ENCODE data around the gene SCGB1A1. TPM values are rescaled to one million over a fixed set of nuclear protein-coding genes. Genes with fewer than 3 reads are reported as not detected.

Gene SCGB1A1
- polyA plus RNA-seq, 1 donor from 2014 or later: not detected

GRCh38 chr11:62401356-62401755 is 17.5 kb upstream of the SCGB1A1 start:
- Histone ChIP-seq H3K79me2 (replicated peaks; ENCODE audit: insufficient read depth, low read length) (no peaks in the 10 kb centered on the region), H3K9me3 (ENCODE audit: low read length) (no peaks in the 10 kb centered on the region), H3K9me2 (ENCODE audit: insufficient read depth, low read length) (no peaks in the 10 kb centered on the region), H3F3A (ENCODE audit: insufficient read depth, low read length, poor library complexity, severe bottlenecking) (no peaks in the 10 kb centered on the region), H2AFZ (ENCODE audit: low read depth, low read length) (no peak overlapping the region), H4K20me1 (ENCODE audit: insufficient read depth) (no peaks in the 10 kb centered on the region), H3K27me3 (ENCODE audit: insufficient read depth, low read depth, low read length) (no peaks in the 10 kb centered on the region), H3K9ac (ENCODE audit: low read length) (no peak overlapping the region), H3K4me3 (ENCODE audit: low read length) (no peak overlapping the region), H3K4me2 (ENCODE audit: low read length) (no peak overlapping the region), H3K36me3 (ENCODE audit: insufficient read depth, low read length) (no peaks in the 10 kb centered on the region), H3K27ac (ENCODE audit: low read length) (no peak overlapping the region)
- TF ChIP-seq RAD21 (conservative IDR thresholded peaks at IDR 0.05): no peak

- Histone ChIP-seq H3K9me2 (ENCODE audit: insufficient read depth, low read length) (no peaks in the 10 kb centered on the region), H3K4me2 (ENCODE audit: low read length) (no peak overlapping the region), H3F3A (ENCODE audit: insufficient read depth, low read length, poor library complexity, severe bottlenecking) (no peaks in the 10 kb centered on the region), H3K9ac (ENCODE audit: low read length) (no peak overlapping the region), H3K27me3 (ENCODE audit: insufficient read depth, low read depth, low read length) (no peaks in the 10 kb centered on the region), H3K4me3 (ENCODE audit: low read length) (no peak overlapping the region), H4K20me1 (ENCODE audit: insufficient read depth) (no peaks in the 10 kb centered on the region), H2AFZ (ENCODE audit: low read depth, low read length) (no peak overlapping the region), H3K27ac (ENCODE audit: low read length) (no peak overlapping the region), H3K36me3 (ENCODE audit: insufficient read depth, low read length) (no peaks in the 10 kb centered on the region), H3K79me2 (replicated peaks; ENCODE audit: insufficient read depth, low read length) (no peaks in the 10 kb centered on the region), H3K9me3 (ENCODE audit: low read length) (no peaks in the 10 kb centered on the region)
- TF ChIP-seq RAD21 (conservative IDR thresholded peaks at IDR 0.05) (no peak), REST (IDR thresholded peaks at IDR 0.05; ENCODE audit: borderline replicate concordance) (no peak), CTCF (IDR thresholded peaks at IDR 0.05; ENCODE audit: poor library complexity, severe bottlenecking) (no peak), POLR2AphosphoS5 (IDR thresholded peaks at IDR 0.05) (no peak), EZH2 (IDR thresholded peaks at IDR 0.05; ENCODE audit: borderline replicate concordance, insufficient read depth, low read length, poor library complexity, severe bottlenecking) (no peak), MXI1 (conservative IDR thresholded peaks at IDR 0.05; ENCODE audit: poor library complexity, severe bottlenecking) (no peak), EP300 (conservative IDR thresholded peaks at IDR 0.05; ENCODE audit: poor library complexity, severe bottlenecking) (no peak), TAF1 (IDR thresholded peaks at IDR 0.05; ENCODE audit: low read depth) (no peak), SMC3 (conservative IDR thresholded peaks at IDR 0.05; ENCODE audit: poor library complexity) (no peak)
Observed at GRCh38 chr11:62401811-62402210, 17.0 kb upstream of the SCGB1A1 start.

All from neural cell (in vitro differentiated cells).